GM12878 (cell line): ENCODE results near the gene GTPBP1. TPM values are rescaled to one million over a fixed set of nuclear protein-coding genes. Genes with fewer than 3 reads are reported as not detected.

ENCODE experiments used
- ATAC-seq: fragments of 200-7000 bp; cut with Tn5 transposase; 3 replicates; pipeline ENCODE4 v1.9.1; 2020; ENCODE audit warnings: mild to moderate bottlenecking, moderate library complexity
- BruUV-seq: library from RNA; stranded (reverse); fragments of 400-500 nt; replicated peaks from 2 replicates; lab custom pipeline; 2021; lab: Mats Ljungman, UMichigan
- CTCF ChIA-PET: fragments of 300-600 bp; sonication (Branson Sonifier 250); formaldehyde crosslinking; extraction: SDS; loops from one replicate; lab custom pipeline; 2021; ENCODE audit warnings: inconsistent platforms; lab: Yijun Ruan, JAX
- POLR2A ChIA-PET: fragments of 350-600 bp; formaldehyde crosslinking; extraction: SDS; loops from one replicate; lab custom pipeline; 2021; ENCODE audit warnings: inconsistent platforms; lab: Charles Lee
- RAD21 ChIA-PET: fragments of 300-600 bp; sonication (Branson Sonifier 250); formaldehyde crosslinking; loops from one replicate; lab custom pipeline; 2023; ENCODE audit warnings: antibody characterized with exemption; ENCODE audit not compliant: unreplicated experiment; lab: Charles Lee
- SMC1A ChIA-PET: fragments of 300-600 bp; sonication (Branson Sonifier 250); formaldehyde crosslinking; loops from one replicate; lab custom pipeline; 2023; ENCODE audit not compliant: unreplicated experiment, uncharacterized antibody; lab: Charles Lee
- DNase-seq: peaks from one replicate; pipeline ENCODE4 v3.0.0-alpha.2; 2011; ENCODE audit warnings: low read depth, low spot score
- FAIRE-seq: peaks from 3 replicates; lab custom pipeline; 2011; peaks lifted over from hg19 to GRCh38; lab: Jason Lieb, UNC
- H2AFZ ChIP-seq: 2 replicates; pipeline ENCODE4 v1.6.0; 2011; ENCODE audit warnings: low read depth, low read length, control low read depth; ENCODE audit not compliant: control insufficient read depth
- H3K27ac ChIP-seq: 2 replicates; pipeline ENCODE4 v1.5.1; 2011; ENCODE audit warnings: control low read depth; ENCODE audit not compliant: control insufficient read depth, insufficient read depth
- H3K27me3 ChIP-seq, 2 experiments: replicated peaks in 1 of 2; 2 replicates each; pipeline versions ENCODE4 v1.6.0 to v1.6.1; 2011; ENCODE audit warnings: low read length in 1 of 2; ENCODE audit not compliant: control insufficient read depth in 2 of 2, insufficient read depth in 2 of 2
- H3K36me3 ChIP-seq, 2 experiments: 2 replicates each; pipeline ENCODE4 v1.5.1; 2011; ENCODE audit warnings: low read length in 1 of 2; ENCODE audit not compliant: control insufficient read depth in 2 of 2, insufficient read depth in 2 of 2
- H3K4me1 ChIP-seq: 2 replicates; pipeline ENCODE4 v1.6.1; 2011; ENCODE audit warnings: mild to moderate bottlenecking, low read length, moderate library complexity, mixed read lengths; ENCODE audit not compliant: control insufficient read depth, insufficient read depth
- H3K4me2 ChIP-seq: 2 replicates; pipeline ENCODE4 v1.6.0; 2011; ENCODE audit warnings: control low read depth; ENCODE audit not compliant: control insufficient read depth, insufficient read depth
- H3K4me3 ChIP-seq: fragments of 200-600 bp; sonication (generic); 2 replicates; pipeline ENCODE4 v1.5.1; 2016
- H3K79me2 ChIP-seq: 2 replicates; pipeline ENCODE4 v1.6.0; 2011; ENCODE audit warnings: low read length; ENCODE audit not compliant: control insufficient read depth, insufficient read depth
- H3K9ac ChIP-seq: 2 replicates; pipeline ENCODE4 v1.8.0; 2011; ENCODE audit warnings: low read length, control low read depth, mixed read lengths; ENCODE audit not compliant: control insufficient read depth, insufficient read depth
- H3K9me3 ChIP-seq: replicated peaks from 3 replicates; pipeline ENCODE4 v1.5.1; 2011; ENCODE audit warnings: mild to moderate bottlenecking, low read length; ENCODE audit not compliant: control insufficient read depth, insufficient read depth
- H4K20me1 ChIP-seq: 2 replicates; pipeline ENCODE4 v1.6.0; 2011; ENCODE audit not compliant: control insufficient read depth, insufficient read depth
- MXI1 ChIP-seq: fragments of 150-350 bp; IDR thresholded peaks from 2 replicates; pipeline ENCODE4 v1.6.1; 2011; ENCODE audit warnings: low read depth, mild to moderate bottlenecking, inconsistent platforms, low read length, improper control_type of control experiment
- ZNF687 ChIP-seq: fragments of 450-650 bp; IDR thresholded peaks from 2 replicates; pipeline ENCODE4 v1.6.1; 2017; ENCODE audit warnings: mild to moderate bottlenecking, moderate library complexity
- WGBS: methylation state at CpG from one replicate; pipeline ENCODE4 v1.1.6; 2016; ENCODE audit warnings: low lambda C conversion rate; ENCODE audit not compliant: insufficient replicate concordance, insufficient coverage; ENCODE audit errors: missing lambda C conversion rate; 5-methylcytosine and 5-hydroxymethylcytosine counted together
- in situ Hi-C: fragments of 300-500 bp; cut with MboI; formaldehyde crosslinking; loops from 9 replicates; pipeline ENCODE4 v1.14.3; 2018; ENCODE audit warnings: mixed read lengths
- intact Hi-C: fragments of 100-400 bp; cut with micrococcal nuclease; formaldehyde crosslinking; loops from one replicate; pipeline ENCODE4 v1.14.2; 2022; ENCODE audit not compliant: unreplicated experiment
- polyA plus RNA-seq, 11 experiments: library from polyadenylated mRNA; depleted of rRNA in 4 of 11; unstranded in 6 of 11; stranded (reverse) in 5 of 11; fragments of >200 nt; fragmentation: Nextera tagmentation in 4 of 11; fragmentation: Illumina TruSeq in 1 of 11; extraction: Ambion mirVana in 4 of 11; extraction: Trizol in 1 of 11; gene quantifications; 1 replicate in 1 of 11; 2 replicates in 10 of 11; pipeline versions ENCODE4 v1.2.1 to v1.2.3, GENCODE V29; 2011 to 2016; ENCODE audit warnings: inconsistent platforms in 2 of 11, missing spikeins in 2 of 11, low read depth in 1 of 11
- total RNA-seq, 4 experiments: library from RNA; depleted of rRNA in 3 of 4; stranded (reverse); fragments of >200 nt in 3 of 4; fragmentation: Illumina TruSeq in 1 of 4; extraction: Trizol in 1 of 4; gene quantifications; 2 replicates each; pipeline versions ENCODE4 v1.2.1 to v1.2.3, GENCODE V29; 2013 to 2021

The GTPBP1 gene
- total and polyA plus RNA-seq, 10 of the 15 experiments (the other 5 are each of a cell fraction or from before 2014, with no cell fraction given) = 0.89 to 63.1 (median 34.2) TPM

GRCh38 chr22:38699143-38699542 lies 6.6 kb upstream of the GTPBP1 start:
- RAD21 ChIA-PET = interaction anchor here (1.2 to 5.3 kb wide), 4 partner anchors 9 to 394 kb away, joined by 3 to 30 read pairs (median 8); partner anchors contain the start of gene TOMM22
- Histone ChIP-seq H3K4me2 (peak overlapping the region; percentile 83), H3K27ac (peak overlapping the region; percentile 89), H3K9me3 (no peaks in the 10 kb centered on the region), H3K27me3 (no peaks in the 10 kb centered on the region), H2AFZ (no peak overlapping the region), H3K9ac (peak overlapping the region; percentile 90; the same call in 1 of the 2 replicates), H3K36me3 (0 out of 4 replicates have a peak, but pooled peaks cover 0 to 7% of the 10 kb centered on the region in 2 experiments), H3K79me2 (peaks cover 55% of the 10 kb centered on the region), H3K4me3 (peak overlapping the region; percentile 86), H4K20me1 (no peaks in the 10 kb centered on the region), H3K4me1 (peaks cover 8% of the 10 kb centered on the region)
- WGBS = 54% methylated on average over 5 of the region's 5 CpGs
- SMC1A ChIA-PET = interaction anchor here (0.7 to 7.6 kb wide), 9 partner anchors 9 to 197 kb away, joined by 3 to 54 read pairs (median 5); partner anchors contain the start of genes CBY1, FAM227A, GTPBP1 and TOMM22
- in situ Hi-C loops = no loop called here
- DNase-seq (no peak), FAIRE-seq (no peak), ATAC-seq (no peak)
- no TSS peak for BruUV-seq
- intact Hi-C loops = no loop called here
- POLR2A ChIA-PET = interaction anchor here (0.6 to 5.9 kb wide), 10 partner anchors 8 to 243 kb away, joined by 3 to 43 read pairs (median 4); partner anchors contain the start of genes DMC1, SUN2 and TOMM22
- CTCF ChIA-PET = interaction anchor here (1.1 to 4.4 kb wide), 3 partner anchors 8 to 647 kb away, joined by 3 to 45 read pairs (median 17); partner anchors contain the start of gene TOMM22
- TF ChIP-seq ZNF687 (no peak), MXI1 (peak; percentile 53; the same call in 1 of the 2 replicates)
